ENCODE results near the gene EPHA8. TPM values are rescaled to one million over a fixed set of nuclear protein-coding genes. Genes with fewer than 3 reads are reported as not detected.

Gene EPHA8
- total and polyA plus RNA-seq, 2 of the 4 experiments (the other 2 are of a cell fraction), result not detected

GRCh38 chr1:22592051-22592450 is 28.8 kb downstream of the EPHA8 start:
- peaks cover 68% of the 10 kb centered on the region for H3K27me3 ChIP-seq (ENCODE audit: control insufficient read depth, insufficient read depth, low read length)
- H4K8ac ChIP-seq (ENCODE audit: low read depth in 2 of 2, low read length in 2 of 2), result no peak overlapping the region
- no peak overlapping the region for H3K9ac ChIP-seq (ENCODE audit: low read depth, low read length)
- no peak overlapping the region for H2AK5ac ChIP-seq (ENCODE audit: low read depth, low read length)
- no peak overlapping the region for H4K91ac ChIP-seq (ENCODE audit: insufficient read depth, low read depth, low read length)
- no peak overlapping the region for H3K4me3 ChIP-seq (ENCODE audit: insufficient read depth, low read depth, low read length)
- no peak overlapping the region for H3K56ac ChIP-seq (ENCODE audit: extremely low read depth, insufficient read depth, low read length)
- dilution Hi-C loops (cut with HindIII; ENCODE audit: low sequenced_read_pairs, unreplicated experiment), result no loop called here
- no peak overlapping the region for H2BK20ac ChIP-seq (ENCODE audit: low read depth, low read length)
- ChIA-PET POLR2A (ENCODE audit: unreplicated experiment) (no interaction called here), CTCF (no interaction called here)
- BruUV-seq (replicated peaks), result no TSS peak
- ATAC-seq (ENCODE audit: low read depth) (no peak), DNase-seq (no peak)
- no peak overlapping the region for H3K27ac ChIP-seq (ENCODE audit: insufficient read depth, low read length)
- no peak overlapping the region for H4K5ac ChIP-seq (ENCODE audit: low read depth, low read length)
- in situ Hi-C loops (cut with MboI; ENCODE audit: low sequenced_read_pairs), result no loop called here
- no peak overlapping the region for H3K23ac ChIP-seq (ENCODE audit: low read depth, low read length)
- TF ChIP-seq USF2 (IDR thresholded peaks at IDR 0.05; ENCODE audit: low read depth, low read length) (no peak), SMC3 (IDR thresholded peaks at IDR 0.05; ENCODE audit: low read depth, low read length) (no peak), NFE2L2 (IDR thresholded peaks at IDR 0.05; ENCODE audit: low read depth, low read length) (no peak), MAFK (IDR thresholded peaks at IDR 0.05; ENCODE audit: low read depth, low read length) (no peak), FOS (IDR thresholded peaks at IDR 0.05; ENCODE audit: low read depth, low read length) (no peak)
- no peaks in the 10 kb centered on the region for H3K4me1 ChIP-seq (ENCODE audit: control insufficient read depth, insufficient read depth, low read length)
- no peaks in the 10 kb centered on the region for H3K9me1 ChIP-seq (ENCODE audit: insufficient read depth, low read length)
- no peak overlapping the region for H2BK5ac ChIP-seq (ENCODE audit: low read depth, low read length, poor library complexity, severe bottlenecking)
- H3K18ac ChIP-seq (ENCODE audit: low read depth, low read length), result no peak overlapping the region
- H2AK9ac ChIP-seq (replicated peaks; ENCODE audit: low read depth, low read length, poor library complexity), result no peak overlapping the region
- no peak overlapping the region for H3K4me2 ChIP-seq (ENCODE audit: low read depth, low read length)
- H4K20me1 ChIP-seq (ENCODE audit: insufficient read depth, low read length), result no peaks in the 10 kb centered on the region
- no peak overlapping the region for H2BK15ac ChIP-seq (ENCODE audit: low read depth, low read length)
- no peak overlapping the region for H3K14ac ChIP-seq (replicated peaks; ENCODE audit: low read depth, low read length)
- no peak overlapping the region for H3K4ac ChIP-seq (ENCODE audit: low read depth, low read length)
- 84% methylated on average over 4 of the region's 9 CpGs; no CpG with 5 or more reads in 1 of the 2 experiments for WGBS, 2 experiments (ENCODE audit: extremely low coverage in 2 of 2, insufficient read length in 1 of 2)
- no peaks in the 10 kb centered on the region for H3K9me3 ChIP-seq (ENCODE audit: control insufficient read depth, insufficient read depth, low read length)
- H2AFZ ChIP-seq (replicated peaks; ENCODE audit: low read length, poor library complexity), result no peak overlapping the region
- no peaks in the 10 kb centered on the region for H3K36me3 ChIP-seq (ENCODE audit: control insufficient read depth, insufficient read depth, low read length)
- no peak overlapping the region for H2BK120ac ChIP-seq (ENCODE audit: low read depth, low read length)
- no peaks in the 10 kb centered on the region for H3K79me1 ChIP-seq (ENCODE audit: low read depth in 1 of 2, low read length in 2 of 2)
- intact Hi-C loops (cut with micrococcal nuclease), result no loop called here
